GM19397 (cell line): ENCODE data around the gene BACE2.

Experiments used
- ATAC-seq: cut with Tn5 transposase; IDR thresholded peaks from one replicate; pipeline ENCODE4 v1.9.1; 2021; ENCODE audit warnings: mild to moderate bottlenecking, moderate library complexity; ENCODE audit not compliant: unreplicated experiment

Gene BACE2

DNA sequence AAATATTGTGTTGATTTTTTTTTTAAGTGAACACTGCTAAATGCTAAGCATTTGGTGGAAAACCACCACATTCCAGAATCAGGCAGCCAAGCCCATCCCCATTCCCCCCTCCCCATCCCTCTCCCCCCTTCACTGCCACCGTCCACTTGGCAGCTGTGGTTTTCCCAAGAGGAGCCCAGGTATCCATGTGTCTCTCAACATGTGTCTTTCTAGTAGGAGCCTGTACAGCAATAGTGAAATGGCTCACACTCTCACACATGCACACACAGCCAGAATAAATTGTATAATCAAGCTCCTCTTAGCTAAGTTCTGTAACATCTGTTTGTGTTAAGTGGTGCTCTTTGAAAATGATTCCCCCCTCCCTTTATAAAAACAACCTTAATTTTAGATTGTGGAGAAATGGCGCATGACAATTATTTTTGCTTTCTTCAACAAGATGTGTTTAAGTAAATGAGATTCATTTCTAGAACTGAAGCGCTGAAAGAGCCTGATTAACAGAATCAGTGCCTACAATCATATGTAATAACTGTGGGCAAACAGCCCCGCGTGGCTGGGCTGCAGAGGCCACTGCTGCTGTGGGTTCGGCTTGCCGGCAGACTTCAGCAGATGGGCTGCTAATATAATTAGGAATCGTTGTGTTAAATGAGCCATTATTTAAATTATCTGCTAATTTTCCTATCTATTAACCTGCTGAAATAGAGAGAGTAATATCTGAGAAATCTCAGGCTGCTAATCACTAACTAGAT lies 43.3 kb downstream of the BACE2 start:
- no peak for ATAC-seq

- ATAC-seq = no peak
Observed at GRCh38 chr21:41213021-41213420, 45.1 kb downstream of the BACE2 start.

- ATAC-seq = no peak
Observed at GRCh38 chr21:41215856-41216408, 48.0 kb downstream of the BACE2 start.

GRCh38 chr21:41216486-41216885 lies 48.5 kb downstream of the BACE2 start:
- no peak for ATAC-seq

- no peak for ATAC-seq
Observed at GRCh38 chr21:41217671-41218385, 49.9 kb downstream of the BACE2 start.

DNA sequence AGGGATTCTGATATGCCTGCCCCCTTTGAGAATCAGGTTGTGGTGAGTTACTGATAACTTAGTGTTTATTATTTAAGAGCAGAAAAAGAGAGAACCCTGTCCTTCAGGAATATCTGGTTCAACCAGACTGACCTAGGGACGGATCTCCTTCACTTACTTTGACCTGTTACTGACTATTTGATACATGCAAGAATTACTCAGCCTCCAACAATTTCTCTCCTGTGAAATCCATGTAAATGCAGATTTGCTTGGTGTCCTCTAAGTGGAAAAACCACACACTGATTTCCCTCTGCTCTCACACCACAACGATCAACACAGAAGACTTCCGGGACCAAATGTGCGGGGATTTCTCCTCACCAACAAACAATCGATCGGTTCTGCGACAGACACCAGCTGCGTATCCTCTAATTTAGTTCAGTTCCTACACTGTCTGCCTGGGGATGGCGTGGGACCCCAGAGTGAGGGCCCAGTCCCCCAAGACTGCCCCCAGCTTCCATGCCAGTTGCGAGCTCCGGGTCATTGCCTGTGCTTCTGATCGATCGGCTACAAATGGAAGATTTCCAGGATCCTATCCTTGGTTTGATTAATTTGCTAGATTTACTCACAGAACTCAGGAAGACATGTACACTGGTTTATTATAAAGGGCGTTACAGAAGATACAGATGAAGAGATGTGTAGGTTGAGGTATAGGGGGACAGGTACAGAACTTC lies 51.7 kb downstream of the BACE2 start:
- ATAC-seq = no peak

DNA sequence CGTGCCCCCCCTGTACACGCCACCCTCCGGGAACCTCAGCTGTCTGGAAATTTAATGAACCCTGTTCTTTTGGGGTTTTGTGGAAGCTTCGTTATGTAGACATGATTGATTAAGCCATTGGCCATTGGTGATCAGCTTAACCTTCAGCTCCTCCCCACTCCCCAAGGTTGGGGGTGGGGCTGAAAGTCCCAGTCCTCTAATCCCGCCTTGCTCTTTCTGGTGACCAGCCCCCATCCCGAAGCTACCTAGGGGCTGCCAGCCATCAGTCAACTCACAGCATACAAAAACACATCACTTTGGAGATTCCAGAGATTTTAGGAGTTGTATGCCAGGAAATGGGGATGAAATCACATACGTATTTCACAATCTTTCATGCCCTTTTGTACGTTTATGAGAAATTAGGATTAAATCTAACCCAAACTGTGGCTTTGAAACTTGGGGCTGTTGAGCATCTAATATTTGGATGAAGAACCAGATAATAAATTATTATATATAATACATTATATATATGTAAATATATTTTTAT lies 52.3 kb downstream of the BACE2 start:
- ATAC-seq = no peak

GRCh38 chr21:41222247-41223068 lies 54.5 kb downstream of the BACE2 start:
- ATAC-seq = no peak

DNA sequence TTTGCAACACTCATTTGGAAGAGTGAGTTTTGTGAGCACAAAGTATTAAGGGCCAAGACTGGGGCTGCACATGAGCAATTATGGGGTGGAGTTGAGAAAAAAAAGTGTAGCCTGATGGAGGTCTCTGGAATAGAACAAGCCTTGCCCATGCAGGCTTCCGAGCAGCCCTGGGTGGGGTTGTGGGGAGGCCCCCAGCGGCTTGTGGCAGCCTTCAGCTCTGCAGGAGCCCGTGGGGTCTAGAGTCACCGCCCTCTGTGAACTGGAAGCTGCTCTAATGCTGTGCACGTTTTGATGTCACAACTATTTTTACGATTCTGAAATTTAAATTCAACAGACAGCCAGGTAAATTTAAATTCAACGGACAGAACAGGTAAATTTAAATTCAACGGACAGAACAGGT lies 58.9 kb downstream of the BACE2 start:
- no peak for ATAC-seq

GRCh38 chr21:41227357-41228005 lies 59.5 kb downstream of the BACE2 start:
- ATAC-seq = no peak

- no peak for ATAC-seq
Observed at GRCh38 chr21:41228006-41228370, 60.0 kb downstream of the BACE2 start.

GRCh38 chr21:41228492-41228891 lies 60.5 kb downstream of the BACE2 start:
- ATAC-seq = no peak

- no peak for ATAC-seq
Observed at GRCh38 chr21:41228958-41229357, 61.0 kb downstream of the BACE2 start.

GRCh38 chr21:41229509-41230248 lies 61.7 kb downstream of the BACE2 start:
- no peak for ATAC-seq

- no peak for ATAC-seq
Observed at GRCh38 chr21:41230497-41230896, 62.5 kb downstream of the BACE2 start.

DNA sequence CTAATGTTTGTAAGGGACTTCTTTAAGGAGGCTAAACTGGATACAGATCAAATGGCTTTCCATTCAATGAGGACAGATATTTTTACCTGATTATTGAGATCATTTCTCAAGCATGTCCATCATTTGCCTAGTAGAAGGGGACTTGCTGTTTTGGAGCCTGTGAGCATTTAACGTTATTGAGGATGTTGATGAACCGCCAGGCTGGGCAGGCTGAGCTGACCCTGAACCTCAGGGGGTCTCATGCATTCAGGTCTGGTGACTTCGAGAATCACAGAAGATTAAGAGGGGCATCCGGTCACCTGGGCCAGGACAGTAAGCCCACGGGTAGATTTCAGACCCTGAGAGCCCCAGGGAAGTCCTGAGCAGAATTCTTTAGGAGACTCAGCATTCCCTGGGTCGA lies 63.1 kb downstream of the BACE2 start:
- ATAC-seq = no peak

GRCh38 chr21:41232013-41232412 lies 64.1 kb downstream of the BACE2 start:
- no peak for ATAC-seq

DNA sequence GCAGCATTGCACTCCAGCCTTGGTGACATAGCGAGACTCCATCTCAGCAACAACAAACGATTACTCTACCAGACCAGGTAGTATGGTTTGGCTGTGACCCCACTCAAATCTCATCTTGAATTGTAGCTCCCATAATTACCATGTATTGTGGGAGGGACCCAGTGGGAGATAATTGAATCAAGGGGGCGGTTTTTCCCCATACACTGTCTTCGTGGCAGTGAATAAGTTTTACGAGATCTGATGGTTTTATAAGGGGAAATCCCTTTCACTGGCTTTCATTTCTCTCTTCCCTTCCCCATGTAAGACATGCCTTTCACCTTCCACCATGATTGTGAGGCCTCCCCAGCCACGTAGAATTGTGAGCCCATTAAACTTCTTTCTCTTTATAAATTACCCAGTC lies 66.0 kb downstream of the BACE2 start:
- no peak for ATAC-seq

DNA sequence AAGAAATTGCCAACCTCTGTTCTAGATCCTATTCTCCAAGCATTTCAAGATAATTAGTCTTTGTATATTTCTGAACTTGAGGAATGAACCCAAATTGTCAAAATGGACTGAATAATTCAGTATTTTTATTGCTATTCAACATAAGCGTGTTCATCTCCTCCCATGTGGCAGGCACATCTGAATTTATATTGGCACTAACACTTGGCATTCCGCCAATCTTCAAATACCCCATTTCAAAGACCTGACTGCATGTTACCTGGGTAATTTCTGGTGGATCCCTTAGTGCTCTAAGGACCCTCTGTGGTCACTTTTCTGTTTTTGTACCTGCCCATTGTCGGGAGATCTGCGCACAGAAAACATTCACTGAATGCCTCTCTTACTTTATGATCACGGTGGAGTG lies 66.6 kb downstream of the BACE2 start:
- ATAC-seq = no peak
